Ureter (tissue), 1 donor: ENCODE measurements around the gene PTGER2. TPM values are rescaled to one million over a fixed set of nuclear protein-coding genes. Genes with fewer than 3 reads are reported as not detected.

ENCODE experiments used
- DNase-seq: peaks from one replicate; pipeline ENCODE4 v3.0.0-alpha.2; 2020; ENCODE audit warnings: low spot score
- total RNA-seq: library from RNA; stranded (reverse); gene quantifications from one replicate; pipeline ENCODE4 v1.2.4, GENCODE V29; 2023
- donor health status: DM: yes; HTN: yes; CAD: no.

PTGER2 gene, protein sequence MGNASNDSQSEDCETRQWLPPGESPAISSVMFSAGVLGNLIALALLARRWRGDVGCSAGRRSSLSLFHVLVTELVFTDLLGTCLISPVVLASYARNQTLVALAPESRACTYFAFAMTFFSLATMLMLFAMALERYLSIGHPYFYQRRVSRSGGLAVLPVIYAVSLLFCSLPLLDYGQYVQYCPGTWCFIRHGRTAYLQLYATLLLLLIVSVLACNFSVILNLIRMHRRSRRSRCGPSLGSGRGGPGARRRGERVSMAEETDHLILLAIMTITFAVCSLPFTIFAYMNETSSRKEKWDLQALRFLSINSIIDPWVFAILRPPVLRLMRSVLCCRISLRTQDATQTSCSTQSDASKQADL
- 3.4 TPM for total RNA-seq

DNA sequence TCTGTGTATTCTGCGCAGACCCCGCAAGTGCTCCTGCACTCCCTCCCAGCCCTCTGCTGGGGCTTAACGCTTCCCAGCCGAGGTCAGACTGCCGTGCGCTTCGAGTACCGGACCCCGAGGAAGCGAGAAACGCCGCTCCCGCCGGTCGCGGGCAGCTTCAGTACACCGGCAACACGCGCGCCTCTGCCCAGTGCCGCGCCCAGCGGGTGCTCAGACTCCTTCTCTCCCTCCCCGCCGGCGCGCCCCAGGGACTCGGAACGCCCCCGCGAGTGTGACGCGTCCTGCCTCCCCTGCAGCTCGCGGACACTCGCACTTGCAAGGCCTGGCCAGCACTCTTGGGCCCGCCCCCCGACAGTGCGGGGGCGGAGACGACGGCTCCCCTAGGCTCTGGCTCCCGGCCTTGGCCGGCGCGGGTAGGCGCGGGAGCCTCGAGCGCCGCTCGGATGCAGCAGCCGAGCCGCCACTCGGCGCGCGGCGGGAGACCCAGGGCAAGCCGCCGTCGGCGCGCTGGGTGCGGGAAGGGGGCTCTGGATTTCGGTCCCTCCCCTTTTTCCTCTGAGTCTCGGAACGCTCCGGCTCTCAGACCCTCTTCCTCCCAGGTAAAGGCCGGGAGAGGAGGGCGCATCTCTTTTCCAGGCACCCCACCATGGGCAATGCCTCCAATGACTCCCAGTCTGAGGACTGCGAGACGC is at the start of gene PTGER2:
PTGER2 (plus strand) TSS at position 410 of the 692 bp plus-strand sequence; CDS start at position 647, 237 bp downstream.
- peak; percentile 80 for DNase-seq

DNA sequence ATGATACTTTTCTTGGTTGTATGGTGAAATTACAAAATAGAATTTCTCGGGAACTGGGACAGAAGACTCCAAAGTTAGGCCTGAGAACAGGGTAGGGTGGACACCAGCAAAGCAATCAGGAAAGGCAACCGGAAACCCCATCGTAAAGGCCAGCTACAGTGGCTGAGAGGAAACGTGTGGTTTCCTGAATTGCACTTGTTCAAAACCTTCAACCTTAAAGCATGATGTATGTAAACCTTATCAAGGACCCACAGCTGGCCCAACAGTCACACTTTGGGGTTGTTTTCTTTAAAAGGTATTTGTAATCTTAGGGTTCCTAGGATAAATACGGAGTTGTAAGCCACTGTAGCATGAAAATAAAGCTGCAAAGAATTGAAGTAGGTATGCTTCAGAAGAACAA is 48.9 kb upstream of the PTGER2 start:
- DNase-seq = no peak

DNA sequence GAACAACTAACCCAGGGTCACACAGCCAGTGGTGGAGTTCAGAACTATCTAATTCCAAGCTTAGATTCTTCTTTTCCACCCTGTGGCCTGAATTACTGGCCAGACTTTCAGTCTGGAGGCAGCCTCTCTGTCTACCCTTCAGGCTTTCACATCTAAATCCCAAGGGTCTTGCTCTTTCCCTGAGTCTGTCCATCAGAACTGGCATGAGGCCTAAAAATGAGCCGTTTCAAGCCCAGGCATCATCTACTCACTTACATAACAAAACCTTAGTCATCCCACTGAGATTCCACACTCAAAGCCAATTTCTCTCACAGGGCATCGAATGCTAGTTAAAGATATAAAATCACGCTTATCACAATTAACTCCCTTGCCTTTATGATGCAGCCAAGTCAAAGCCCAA is 47.9 kb upstream of the PTGER2 start:
- no peak for DNase-seq

DNA sequence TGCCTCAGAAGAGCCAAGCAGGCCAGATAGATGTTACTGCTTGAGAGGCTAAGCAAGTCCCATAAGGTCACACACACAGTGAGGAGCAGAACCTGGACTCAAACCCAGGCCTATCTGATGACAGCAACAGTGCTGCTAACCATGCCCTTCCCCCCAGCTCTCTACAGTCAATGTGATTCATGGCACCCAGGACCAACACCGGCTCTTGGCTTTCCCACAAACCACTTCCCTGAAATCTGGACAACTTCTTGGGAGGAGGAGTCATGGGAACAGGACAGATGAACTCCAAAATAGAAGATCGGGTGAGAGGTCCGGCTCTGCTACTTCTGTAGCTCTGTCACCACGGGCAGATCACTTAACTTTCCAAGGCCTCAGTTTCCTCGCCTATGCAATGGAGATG is 47.3 kb upstream of the PTGER2 start:
- DNase-seq = no peak

DNA sequence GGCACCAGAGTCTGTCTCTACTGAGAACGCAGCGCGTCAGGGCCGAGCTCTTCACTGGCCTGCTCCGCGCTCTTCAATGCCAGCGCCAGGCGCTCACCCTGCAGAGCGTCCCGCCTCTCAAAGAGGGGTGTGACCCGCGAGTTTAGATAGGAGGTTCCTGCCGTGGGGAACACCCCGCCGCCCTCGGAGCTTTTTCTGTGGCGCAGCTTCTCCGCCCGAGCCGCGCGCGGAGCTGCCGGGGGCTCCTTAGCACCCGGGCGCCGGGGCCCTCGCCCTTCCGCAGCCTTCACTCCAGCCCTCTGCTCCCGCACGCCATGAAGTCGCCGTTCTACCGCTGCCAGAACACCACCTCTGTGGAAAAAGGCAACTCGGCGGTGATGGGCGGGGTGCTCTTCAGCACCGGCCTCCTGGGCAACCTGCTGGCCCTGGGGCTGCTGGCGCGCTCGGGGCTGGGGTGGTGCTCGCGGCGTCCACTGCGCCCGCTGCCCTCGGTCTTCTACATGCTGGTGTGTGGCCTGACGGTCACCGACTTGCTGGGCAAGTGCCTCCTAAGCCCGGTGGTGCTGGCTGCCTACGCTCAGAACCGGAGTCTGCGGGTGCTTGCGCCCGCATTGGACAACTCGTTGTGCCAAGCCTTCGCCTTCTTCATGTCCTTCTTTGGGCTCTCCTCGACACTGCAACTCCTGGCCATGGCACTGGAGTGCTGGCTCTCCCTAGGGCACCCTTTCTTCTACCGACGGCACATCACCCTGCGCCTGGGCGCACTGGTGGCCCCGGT is 46.4 kb upstream of the PTGER2 start, which contains the start of gene PTGDR:
PTGDR (plus strand) TSS at position 198 of the 778 bp plus-strand sequence; CDS start at position 315, 117 bp downstream.
- DNase-seq = no peak

DNA sequence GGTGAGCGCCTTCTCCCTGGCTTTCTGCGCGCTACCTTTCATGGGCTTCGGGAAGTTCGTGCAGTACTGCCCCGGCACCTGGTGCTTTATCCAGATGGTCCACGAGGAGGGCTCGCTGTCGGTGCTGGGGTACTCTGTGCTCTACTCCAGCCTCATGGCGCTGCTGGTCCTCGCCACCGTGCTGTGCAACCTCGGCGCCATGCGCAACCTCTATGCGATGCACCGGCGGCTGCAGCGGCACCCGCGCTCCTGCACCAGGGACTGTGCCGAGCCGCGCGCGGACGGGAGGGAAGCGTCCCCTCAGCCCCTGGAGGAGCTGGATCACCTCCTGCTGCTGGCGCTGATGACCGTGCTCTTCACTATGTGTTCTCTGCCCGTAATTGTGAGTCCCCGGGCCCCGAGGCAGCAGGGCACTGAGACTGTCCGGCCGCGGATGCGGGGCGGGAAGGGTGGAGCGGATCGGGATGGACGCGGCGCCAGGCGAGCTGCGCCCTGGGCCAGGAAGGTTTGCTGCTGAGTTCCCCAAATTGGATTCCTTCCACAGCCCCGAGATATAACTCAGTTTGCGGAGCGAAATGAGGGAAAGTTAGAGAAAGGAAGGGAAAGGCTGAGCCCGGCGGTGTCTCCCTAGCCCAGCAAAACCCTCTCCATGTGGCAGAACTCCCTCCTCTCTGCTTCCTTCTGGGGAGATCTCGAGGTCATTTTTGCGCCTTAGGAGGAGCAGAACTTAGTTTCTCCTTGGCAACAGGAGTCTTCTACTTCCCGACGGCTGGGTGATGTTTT is 45.6 kb upstream of the PTGER2 start:
- DNase-seq = no peak

DNA sequence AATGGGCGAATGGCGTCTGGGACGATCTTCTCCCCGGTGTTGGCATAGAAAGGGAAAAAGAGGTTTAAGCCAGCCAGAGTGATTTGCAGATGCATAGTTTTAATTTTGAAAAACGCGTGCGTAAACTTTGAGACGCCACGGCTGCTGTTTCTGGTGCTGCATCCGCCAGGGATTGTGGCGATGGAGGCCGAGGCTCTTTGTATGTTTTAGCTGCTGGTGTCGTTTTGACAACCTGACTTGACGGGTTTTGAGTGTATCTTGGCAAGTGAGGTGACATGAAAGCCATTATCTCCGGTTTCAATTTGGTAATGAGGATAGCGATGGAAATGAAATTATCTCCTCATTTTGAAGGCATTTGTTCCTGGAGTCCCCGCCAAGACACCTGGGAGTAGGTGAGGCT is 45.0 kb upstream of the PTGER2 start:
- DNase-seq = no peak

DNA sequence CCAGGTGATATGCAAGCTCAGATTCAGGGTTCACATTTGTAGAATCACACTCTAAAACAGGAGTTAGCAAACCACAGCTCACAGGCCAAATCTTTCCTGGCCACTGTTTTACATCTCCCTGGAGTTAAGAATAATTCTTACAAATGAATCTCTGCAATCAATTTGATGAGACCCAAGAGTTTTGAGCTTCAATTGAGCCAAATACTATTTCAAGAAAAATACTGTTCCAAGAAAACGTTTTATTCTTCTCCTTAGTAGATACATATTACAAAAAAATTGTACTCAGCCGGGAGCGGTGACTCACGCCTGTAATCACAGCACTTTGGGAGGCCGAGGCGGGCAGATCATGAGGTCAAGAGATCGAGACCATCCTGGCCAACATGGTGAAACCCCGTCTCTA is 44.1 kb upstream of the PTGER2 start:
- DNase-seq = no peak

DNA sequence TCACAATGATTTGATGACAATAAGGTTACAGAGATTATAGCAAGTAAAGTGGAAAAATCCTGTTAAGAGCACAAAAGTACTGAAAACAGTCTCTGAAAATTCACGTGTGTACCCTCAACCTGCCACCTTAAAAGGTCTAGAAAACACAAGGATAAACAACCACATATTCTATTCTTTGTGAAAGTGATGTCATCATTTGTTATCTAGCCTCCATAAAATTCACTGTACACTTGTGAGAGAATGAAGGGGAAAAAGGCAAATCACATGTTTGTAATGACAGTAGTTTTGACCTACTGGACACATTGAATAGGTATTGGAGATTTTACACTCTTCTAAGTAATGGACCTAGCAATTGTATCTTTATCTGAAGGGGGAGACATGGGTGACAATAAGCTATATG is 42.6 kb upstream of the PTGER2 start:
- DNase-seq = no peak

DNA sequence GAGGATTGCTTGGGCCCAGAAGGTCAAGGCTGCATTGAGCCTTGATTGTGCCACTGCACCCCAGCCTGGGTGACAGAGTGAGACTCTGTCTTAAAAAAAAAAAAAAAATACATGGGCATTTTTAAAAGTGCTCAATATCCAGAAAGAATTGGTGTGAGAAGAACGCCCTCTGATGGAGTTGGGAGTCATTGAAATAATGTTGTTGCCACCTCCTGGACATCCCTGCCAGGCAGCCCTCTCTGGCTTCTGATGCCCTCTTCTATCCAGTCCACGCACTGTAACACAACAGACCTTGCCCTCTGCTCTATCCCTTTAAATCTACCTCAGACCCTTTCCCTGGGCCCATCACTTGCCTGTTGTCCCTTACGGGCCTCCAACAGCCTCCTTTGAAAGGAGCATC is 41.7 kb upstream of the PTGER2 start:
- DNase-seq = no peak

DNA sequence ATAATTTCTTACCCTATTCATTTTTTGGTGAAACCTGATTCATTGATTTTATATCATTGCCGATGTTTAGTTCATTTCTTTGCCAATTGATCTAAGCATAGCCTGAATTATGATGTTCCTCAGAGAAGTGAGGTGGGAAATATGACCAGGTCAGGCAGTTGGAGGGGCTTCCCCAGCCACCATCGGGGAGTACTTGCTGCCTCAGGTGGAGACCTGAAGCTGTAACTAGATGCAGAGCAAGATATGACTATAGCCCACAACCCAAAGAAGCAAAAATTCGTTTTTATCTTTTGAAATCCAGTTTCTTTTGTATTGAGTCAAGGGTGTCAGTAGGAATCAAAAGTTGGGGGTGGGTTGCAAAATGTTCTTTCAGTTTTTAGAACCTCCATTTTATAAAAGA is 38.7 kb upstream of the PTGER2 start:
- no peak for DNase-seq

DNA sequence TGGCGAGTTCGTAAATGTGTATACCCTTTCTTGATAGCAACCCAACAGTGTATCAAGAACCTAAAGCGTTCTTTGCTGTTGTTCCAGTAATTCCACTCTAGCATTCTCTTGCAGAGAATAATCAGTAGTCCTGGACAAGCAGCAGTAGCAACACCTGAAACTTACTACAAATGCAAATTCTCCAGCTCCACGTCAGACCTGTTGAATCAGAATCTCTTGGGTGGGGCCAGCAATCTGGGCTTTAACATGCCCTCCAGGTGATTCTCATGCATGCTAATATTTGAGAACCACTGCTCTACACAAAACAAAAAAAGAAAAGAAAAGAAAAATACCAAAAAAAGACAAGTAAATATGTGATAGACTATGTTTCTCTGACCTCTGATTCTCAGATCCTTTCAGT is 36.6 kb upstream of the PTGER2 start:
- no peak for DNase-seq

DNA sequence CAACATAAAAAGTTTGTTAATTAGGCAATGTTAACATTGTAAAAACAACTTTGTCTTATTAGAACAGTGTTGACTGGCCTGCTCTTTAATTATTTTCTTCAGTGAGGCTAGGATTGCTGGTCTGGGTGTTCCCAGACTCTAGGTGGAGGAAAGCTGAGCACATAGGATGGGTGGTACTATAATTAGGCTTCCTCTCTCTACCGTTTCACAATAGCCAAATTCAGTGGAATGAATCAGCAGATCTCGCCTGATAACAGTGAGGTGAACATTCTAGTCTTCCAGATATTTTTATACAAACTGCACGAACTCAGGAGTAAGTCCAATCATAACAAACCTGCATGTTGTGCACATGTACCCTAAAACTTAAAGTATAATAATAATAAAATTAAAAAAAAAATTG is 34.7 kb upstream of the PTGER2 start:
- DNase-seq = no peak

DNA sequence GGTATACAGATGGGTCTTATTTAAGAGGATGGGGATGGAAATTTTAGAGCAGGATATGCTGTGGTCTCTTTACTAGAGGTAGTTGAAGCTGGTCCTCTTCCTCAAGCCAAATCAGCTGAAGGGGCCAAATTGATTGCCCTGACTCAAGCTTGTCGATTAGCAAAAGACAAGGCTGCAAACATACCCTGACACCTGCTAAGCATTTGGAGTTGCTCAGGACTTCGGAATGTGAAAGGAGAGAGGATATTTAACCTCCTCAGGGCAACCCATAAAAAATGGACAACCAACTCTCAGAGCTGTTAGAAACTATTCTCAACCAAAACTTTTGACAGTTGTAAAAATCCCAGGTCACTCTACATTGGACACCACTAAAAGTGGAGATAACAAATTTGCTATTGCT is 31.0 kb upstream of the PTGER2 start:
- no peak for DNase-seq

DNA sequence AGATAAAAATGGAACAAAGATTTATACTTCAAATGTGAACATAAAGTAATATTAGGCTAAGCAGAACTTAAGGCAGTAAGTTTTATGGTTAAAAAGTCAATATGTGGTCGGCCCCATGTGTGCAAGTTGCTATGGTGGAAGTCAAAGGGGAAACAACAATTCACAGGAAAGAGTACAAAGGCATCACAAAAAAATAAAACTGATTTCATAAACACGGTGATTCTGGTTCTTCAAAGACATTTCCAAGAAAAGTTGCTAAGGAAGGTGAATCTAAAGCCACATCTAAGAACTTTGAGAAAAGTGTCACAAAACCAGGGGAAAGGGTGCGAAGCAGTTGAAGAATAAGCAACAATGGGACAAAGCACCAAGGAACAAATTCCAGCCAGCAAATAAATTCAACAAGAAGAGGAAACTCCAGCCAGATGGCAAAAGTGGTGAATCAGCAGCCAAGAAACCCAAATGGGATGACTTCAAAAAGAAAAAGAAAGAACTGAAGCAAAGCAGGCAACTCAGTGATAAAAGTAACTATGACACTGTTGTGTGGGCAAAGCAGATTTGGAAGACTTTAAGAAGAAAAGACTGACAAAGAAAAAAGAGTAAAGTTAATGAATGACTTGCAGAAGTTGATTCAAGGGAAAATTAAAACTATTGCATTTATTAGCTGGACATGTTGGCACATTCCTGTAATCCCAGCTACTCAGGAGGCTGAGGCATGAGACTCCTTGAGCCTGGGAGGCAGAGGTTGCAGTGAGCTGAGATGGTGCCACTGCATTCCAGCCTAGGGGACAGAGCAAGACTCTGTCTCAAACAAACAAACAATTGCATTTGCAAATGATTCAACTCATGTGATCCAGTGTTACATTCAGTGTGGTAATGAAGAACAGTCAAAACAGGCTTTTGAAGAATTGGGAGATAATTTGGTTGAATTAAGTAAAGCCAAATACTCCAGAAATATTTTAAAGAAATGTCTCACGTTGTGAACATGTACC is 27.2 kb upstream of the PTGER2 start:
- DNase-seq = no peak

DNA sequence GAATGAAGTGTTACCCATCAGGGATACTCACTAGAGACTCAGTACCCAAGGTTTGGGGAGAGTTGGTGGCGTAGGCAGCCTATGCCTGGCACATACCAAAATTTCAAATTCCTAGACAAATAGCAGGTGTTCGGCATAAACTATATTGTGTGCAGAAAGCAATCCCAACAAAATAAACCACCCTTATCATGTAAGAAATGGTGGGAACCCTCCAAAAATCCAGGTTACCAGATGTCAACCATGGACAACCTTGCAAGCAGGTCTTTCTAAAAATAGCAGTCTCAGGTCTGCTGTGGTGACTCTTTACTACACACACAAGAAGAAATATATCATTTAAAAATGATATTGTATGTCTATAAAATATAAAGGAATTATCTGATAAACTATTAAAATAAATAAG is 17.7 kb upstream of the PTGER2 start:
- no peak for DNase-seq

DNA sequence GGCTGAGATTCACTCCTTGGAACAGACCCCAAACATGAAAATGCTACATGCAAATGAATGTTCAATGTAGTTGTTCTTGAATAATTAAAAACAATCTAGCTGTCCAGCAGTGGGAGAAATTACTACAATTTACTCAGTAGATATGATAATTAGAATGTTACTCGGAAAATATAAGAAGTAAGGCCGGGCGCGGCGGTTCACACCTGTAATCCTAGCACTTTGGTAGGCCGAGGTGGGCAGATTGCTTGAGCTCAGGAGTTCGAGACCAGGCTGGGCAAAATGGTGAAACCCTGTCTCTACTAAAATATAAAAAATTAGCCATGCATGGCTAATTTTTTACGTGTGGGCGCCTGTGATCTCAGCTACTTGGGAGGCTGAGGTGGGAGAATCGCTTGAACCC is 15.3 kb upstream of the PTGER2 start:
- DNase-seq = no peak

DNA sequence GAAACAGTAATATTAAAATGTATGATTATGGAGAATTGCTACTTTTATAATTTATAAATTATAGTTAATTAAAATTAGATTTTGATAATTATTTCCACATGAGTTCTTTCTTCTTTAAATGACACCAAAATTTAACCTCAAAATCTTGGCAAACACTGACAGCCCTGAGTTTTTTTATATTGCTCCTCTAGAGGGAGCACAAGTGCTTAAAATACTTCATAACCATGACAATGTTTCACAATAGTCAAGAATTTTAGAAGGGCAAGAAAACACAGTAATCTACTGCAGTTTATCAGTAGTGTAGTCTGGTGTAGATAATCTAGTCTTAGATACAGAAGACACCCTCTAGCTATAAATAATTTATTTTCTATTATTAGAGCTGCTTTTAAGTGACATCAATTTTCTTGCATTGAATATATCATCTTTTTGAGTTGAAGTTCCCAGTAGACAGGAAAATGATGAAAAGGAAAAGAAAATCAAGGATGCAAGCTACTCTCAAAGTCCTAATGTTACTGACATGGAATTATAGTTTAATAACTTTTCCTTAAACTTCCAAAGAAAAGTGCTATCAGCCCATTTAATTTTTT is 14.3 kb upstream of the PTGER2 start:
- no peak for DNase-seq

DNA sequence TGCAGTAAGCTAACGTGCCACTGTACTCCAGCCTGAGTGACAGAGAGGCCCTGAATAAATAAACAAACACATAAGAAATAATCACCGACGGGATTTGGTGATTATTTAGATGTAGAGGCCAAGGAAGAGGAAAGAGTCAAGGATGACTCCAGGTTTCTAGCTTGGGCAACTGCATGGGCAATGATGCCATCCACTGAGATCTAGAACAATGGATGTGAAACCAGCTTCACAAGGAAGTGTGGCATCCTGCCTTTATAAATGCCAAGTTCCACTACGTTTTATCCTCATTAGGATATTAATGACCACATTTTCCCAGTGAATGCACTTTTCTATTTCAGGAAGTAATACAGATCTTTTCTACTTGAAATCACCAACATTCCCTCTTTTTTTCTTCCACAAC is 10.9 kb upstream of the PTGER2 start:
- no peak for DNase-seq

DNA sequence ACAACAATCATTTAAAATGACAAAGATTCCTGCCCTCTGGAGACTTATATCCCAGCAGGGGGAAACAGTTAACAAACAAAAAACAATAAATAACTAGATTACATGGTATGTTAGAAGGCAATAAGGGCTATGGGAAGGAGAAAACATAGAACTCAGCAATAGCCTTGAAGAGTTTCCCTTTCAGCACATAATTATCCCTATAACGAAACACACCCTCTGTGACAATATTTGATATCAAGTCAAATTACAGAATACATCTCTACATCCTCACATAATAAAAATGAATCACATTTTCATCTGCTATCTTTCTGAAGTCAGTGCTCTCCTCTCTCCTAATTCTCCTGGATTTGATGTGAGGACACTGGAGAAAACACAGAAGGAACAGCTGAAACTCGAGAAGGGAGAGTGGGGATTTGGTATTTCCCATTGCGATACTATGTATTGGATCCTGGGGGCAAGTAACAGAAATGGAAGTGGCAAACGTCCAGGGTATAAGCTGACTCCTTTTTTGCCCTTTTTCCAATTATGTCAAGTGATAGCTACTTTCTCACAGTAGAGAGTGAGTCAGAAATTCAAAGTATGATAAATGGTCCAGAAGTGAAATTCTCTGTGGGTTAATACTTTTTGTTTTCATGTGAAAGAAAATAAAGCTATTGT is 9.7 kb upstream of the PTGER2 start:
- no peak for DNase-seq
